ENCODE measurements around the gene SEC23B.

DNA sequence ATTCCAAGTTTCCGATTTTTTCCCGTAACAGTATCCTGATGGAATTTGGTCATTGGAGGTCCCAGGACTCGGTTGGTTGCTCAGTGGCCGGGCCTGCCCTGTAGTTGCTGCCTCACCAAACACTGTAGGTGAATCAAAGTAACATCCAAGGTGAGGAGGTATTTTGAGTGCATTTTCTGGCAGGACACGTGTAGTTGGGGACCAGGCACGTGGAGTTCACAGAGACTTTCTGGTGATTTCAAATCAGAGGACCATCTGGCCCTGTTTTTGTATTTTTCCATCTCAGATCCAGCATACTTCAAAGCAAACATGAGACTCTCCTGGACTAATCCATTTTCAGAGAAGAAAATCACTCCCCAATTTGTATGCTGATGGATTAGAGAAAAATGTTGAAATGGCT lies 70.2 kb downstream of the SEC23B start:
- TF ChIP-seq, protein P1, sequence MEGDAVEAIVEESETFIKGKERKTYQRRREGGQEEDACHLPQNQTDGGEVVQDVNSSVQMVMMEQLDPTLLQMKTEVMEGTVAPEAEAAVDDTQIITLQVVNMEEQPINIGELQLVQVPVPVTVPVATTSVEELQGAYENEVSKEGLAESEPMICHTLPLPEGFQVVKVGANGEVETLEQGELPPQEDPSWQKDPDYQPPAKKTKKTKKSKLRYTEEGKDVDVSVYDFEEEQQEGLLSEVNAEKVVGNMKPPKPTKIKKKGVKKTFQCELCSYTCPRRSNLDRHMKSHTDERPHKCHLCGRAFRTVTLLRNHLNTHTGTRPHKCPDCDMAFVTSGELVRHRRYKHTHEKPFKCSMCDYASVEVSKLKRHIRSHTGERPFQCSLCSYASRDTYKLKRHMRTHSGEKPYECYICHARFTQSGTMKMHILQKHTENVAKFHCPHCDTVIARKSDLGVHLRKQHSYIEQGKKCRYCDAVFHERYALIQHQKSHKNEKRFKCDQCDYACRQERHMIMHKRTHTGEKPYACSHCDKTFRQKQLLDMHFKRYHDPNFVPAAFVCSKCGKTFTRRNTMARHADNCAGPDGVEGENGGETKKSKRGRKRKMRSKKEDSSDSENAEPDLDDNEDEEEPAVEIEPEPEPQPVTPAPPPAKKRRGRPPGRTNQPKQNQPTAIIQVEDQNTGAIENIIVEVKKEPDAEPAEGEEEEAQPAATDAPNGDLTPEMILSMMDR (IDR thresholded peaks at IDR 0.05; ENCODE audit: borderline replicate concordance, extremely low read depth, low read length, poor library complexity, severe bottlenecking), result no peak
- no peak for TF ChIP-seq EZH2 (IDR thresholded peaks at IDR 0.05; ENCODE audit: borderline replicate concordance, low read depth, low read length, severe bottlenecking)

Data from DND-41 (cell line).